ENCODE results near the gene CPNE8.

The CPNE8 gene

DNA sequence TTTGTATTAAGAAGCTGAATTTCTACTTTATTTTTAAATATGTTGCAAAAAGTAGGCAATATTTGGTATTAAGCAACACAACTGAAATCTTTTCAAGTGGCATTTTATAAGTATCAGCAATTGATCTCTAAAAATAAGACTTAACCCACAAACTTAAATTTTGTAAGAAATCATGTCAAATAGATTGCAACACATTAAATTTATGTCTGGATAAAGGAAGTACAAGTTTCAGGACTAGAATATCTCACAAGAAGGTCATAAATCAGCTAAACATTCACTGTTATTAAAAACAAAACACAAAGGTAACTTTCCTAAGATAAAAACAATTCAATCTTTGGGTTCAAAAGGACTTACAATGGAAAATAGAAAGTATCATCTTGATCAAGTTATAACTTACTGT, 32.8 kb downstream of the CPNE8 start:
- H3K36me3 ChIP-seq (replicated peaks; ENCODE audit: insufficient read depth, low read length), result no peaks in the 10 kb centered on the region
- no peaks in the 10 kb centered on the region for H3K9me3 ChIP-seq (replicated peaks; ENCODE audit: insufficient read depth, low read length)
- H3K9ac ChIP-seq (ENCODE audit: low read length), result no peak overlapping the region
- no peaks in the 10 kb centered on the region for H3K79me2 ChIP-seq (ENCODE audit: low read length)
- H3K4me3 ChIP-seq (ENCODE audit: low read length), result no peak overlapping the region
- no peaks in the 10 kb centered on the region for H3K9me2 ChIP-seq (replicated peaks; ENCODE audit: insufficient read depth, low read length)
- TF ChIP-seq EZH2phosphoT487 (IDR thresholded peaks at IDR 0.05; ENCODE audit: low read length), result no peak
- DNase-seq, result no peak
- no peaks in the 10 kb centered on the region for H3K4me1 ChIP-seq (ENCODE audit: low read length)
- no peaks in the 10 kb centered on the region for H3F3A ChIP-seq (ENCODE audit: insufficient read depth, low read length)
- no peak overlapping the region for H2AFZ ChIP-seq (ENCODE audit: low read length)
- H4K20me1 ChIP-seq (ENCODE audit: insufficient read depth, low read length), result no peaks in the 10 kb centered on the region
- H3K4me2 ChIP-seq (ENCODE audit: low read depth, low read length), result no peak overlapping the region
- no peak overlapping the region for H3K27ac ChIP-seq (ENCODE audit: low read length)
- no peaks in the 10 kb centered on the region for H3K27me3 ChIP-seq (replicated peaks; ENCODE audit: insufficient read depth, low read length)

DNA sequence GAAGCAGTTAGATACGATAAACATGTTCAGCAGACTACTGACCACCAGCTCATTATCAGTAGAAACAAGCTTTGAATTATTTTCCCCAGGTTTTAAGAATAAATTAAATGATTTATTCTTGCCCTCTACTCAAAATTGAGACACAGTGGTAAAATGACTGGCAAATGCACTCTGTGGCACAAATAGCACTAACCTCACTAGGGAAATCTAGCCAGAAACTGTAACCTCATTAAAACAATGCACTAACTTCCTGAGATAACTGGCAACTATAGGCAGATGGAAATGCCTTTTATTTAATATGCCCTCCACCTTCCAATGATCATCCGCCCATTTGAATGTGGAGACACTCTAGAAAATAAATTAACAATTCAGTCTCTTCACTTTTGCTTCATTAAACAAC, 33.2 kb downstream of the CPNE8 start:
- no peak for DNase-seq
- H3K9ac ChIP-seq (ENCODE audit: low read length), result no peak overlapping the region
- no peaks in the 10 kb centered on the region for H4K20me1 ChIP-seq (ENCODE audit: insufficient read depth, low read length)
- H3K79me2 ChIP-seq (ENCODE audit: low read length), result no peaks in the 10 kb centered on the region
- no peaks in the 10 kb centered on the region for H3K9me3 ChIP-seq (replicated peaks; ENCODE audit: insufficient read depth, low read length)
- no peaks in the 10 kb centered on the region for H3F3A ChIP-seq (ENCODE audit: insufficient read depth, low read length)
- H3K9me2 ChIP-seq (replicated peaks; ENCODE audit: insufficient read depth, low read length), result no peaks in the 10 kb centered on the region
- no peaks in the 10 kb centered on the region for H3K4me1 ChIP-seq (ENCODE audit: low read length)
- H2AFZ ChIP-seq (ENCODE audit: low read length), result no peak overlapping the region
- TF ChIP-seq EZH2phosphoT487 (IDR thresholded peaks at IDR 0.05; ENCODE audit: low read length), result no peak
- TF ChIP-seq, protein P1, sequence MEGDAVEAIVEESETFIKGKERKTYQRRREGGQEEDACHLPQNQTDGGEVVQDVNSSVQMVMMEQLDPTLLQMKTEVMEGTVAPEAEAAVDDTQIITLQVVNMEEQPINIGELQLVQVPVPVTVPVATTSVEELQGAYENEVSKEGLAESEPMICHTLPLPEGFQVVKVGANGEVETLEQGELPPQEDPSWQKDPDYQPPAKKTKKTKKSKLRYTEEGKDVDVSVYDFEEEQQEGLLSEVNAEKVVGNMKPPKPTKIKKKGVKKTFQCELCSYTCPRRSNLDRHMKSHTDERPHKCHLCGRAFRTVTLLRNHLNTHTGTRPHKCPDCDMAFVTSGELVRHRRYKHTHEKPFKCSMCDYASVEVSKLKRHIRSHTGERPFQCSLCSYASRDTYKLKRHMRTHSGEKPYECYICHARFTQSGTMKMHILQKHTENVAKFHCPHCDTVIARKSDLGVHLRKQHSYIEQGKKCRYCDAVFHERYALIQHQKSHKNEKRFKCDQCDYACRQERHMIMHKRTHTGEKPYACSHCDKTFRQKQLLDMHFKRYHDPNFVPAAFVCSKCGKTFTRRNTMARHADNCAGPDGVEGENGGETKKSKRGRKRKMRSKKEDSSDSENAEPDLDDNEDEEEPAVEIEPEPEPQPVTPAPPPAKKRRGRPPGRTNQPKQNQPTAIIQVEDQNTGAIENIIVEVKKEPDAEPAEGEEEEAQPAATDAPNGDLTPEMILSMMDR (IDR thresholded peaks at IDR 0.05; ENCODE audit: low read length), result no peak
- no peak for TF ChIP-seq EZH2 (optimal IDR thresholded peaks at IDR 0.05; ENCODE audit: low read depth, low read length)
- H3K36me3 ChIP-seq (replicated peaks; ENCODE audit: insufficient read depth, low read length), result no peaks in the 10 kb centered on the region
- H3K4me2 ChIP-seq (ENCODE audit: low read depth, low read length), result no peak overlapping the region
- H3K27me3 ChIP-seq (replicated peaks; ENCODE audit: insufficient read depth, low read length), result no peaks in the 10 kb centered on the region
- no peak overlapping the region for H3K4me3 ChIP-seq (ENCODE audit: low read length)
- no peak overlapping the region for H3K27ac ChIP-seq (ENCODE audit: low read length)

DNA sequence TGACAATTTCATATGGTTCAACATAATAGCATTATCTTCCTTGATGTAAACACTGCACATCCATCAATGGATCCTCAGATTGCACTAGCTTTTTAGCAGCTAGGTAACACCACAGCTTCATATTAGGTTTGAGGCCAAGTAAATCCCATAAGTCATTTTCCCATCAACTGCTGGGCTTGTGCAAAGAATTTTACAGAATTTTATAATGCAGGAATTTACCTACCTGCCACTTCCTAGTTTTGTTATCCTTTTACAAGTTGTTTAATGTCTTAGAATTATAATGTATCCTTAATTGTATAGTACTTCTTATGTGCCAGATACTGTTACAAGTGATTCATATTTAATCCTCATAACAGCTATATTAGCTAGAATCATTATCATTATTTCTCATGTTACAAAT, 36.4 kb downstream of the CPNE8 start:
- Histone ChIP-seq H3K36me3 (replicated peaks; ENCODE audit: insufficient read depth, low read length) (no peaks in the 10 kb centered on the region), H3F3A (ENCODE audit: insufficient read depth, low read length) (no peaks in the 10 kb centered on the region), H3K9me3 (replicated peaks; ENCODE audit: insufficient read depth, low read length) (no peaks in the 10 kb centered on the region), H3K4me2 (ENCODE audit: low read depth, low read length) (no peak overlapping the region), H3K9ac (ENCODE audit: low read length) (no peak overlapping the region), H4K20me1 (ENCODE audit: insufficient read depth, low read length) (no peaks in the 10 kb centered on the region), H3K27me3 (replicated peaks; ENCODE audit: insufficient read depth, low read length) (no peaks in the 10 kb centered on the region), H3K4me3 (ENCODE audit: low read length) (no peak overlapping the region), H3K4me1 (ENCODE audit: low read length) (no peaks in the 10 kb centered on the region), H3K9me2 (replicated peaks; ENCODE audit: insufficient read depth, low read length) (no peaks in the 10 kb centered on the region), H3K27ac (ENCODE audit: low read length) (no peak overlapping the region), H3K79me2 (ENCODE audit: low read length) (no peaks in the 10 kb centered on the region), H2AFZ (ENCODE audit: low read length) (no peak overlapping the region)
- TF ChIP-seq EZH2 (optimal IDR thresholded peaks at IDR 0.05; ENCODE audit: low read depth, low read length) (no peak), EZH2phosphoT487 (IDR thresholded peaks at IDR 0.05; ENCODE audit: low read length) (no peak)
- TF ChIP-seq, protein P1 (IDR thresholded peaks at IDR 0.05; ENCODE audit: low read length), result no peak
- DNase-seq, result no peak

DNA sequence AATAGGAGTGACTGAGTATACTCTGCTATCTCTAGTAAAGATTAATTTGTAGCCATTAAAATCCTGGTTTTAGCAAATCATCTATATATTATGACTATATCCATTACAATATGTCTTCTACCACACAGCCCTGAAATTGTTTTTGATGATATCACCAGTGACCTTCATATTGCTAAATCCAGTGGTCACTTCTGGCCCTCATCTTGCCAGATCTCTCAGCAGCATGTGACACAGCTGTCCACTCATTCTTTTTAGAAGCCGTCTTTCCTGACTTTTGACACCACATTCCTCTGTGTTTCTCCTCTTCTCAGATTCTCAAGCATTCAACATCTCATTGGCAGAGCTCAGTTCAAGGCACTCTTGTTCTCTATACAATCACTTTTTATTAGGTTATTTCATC, 54.9 kb downstream of the CPNE8 start:
- H3K27me3 ChIP-seq (replicated peaks; ENCODE audit: insufficient read depth, low read length), result no peaks in the 10 kb centered on the region
- TF ChIP-seq, protein P1 (IDR thresholded peaks at IDR 0.05; ENCODE audit: low read length), result no peak
- no peak for TF ChIP-seq EZH2 (optimal IDR thresholded peaks at IDR 0.05; ENCODE audit: low read depth, low read length)
- no peak for TF ChIP-seq EZH2phosphoT487 (IDR thresholded peaks at IDR 0.05; ENCODE audit: low read length)
- H3K4me2 ChIP-seq (ENCODE audit: low read depth, low read length), result no peak overlapping the region
- no peak overlapping the region for H2AFZ ChIP-seq (ENCODE audit: low read length)
- no peaks in the 10 kb centered on the region for H4K20me1 ChIP-seq (ENCODE audit: insufficient read depth, low read length)
- H3K27ac ChIP-seq (ENCODE audit: low read length), result no peak overlapping the region
- H3K9me2 ChIP-seq (replicated peaks; ENCODE audit: insufficient read depth, low read length), result no peaks in the 10 kb centered on the region
- H3K9me3 ChIP-seq (replicated peaks; ENCODE audit: insufficient read depth, low read length), result no peaks in the 10 kb centered on the region
- no peak for DNase-seq
- no peak overlapping the region for H3K4me3 ChIP-seq (ENCODE audit: low read length)
- no peaks in the 10 kb centered on the region for H3K36me3 ChIP-seq (replicated peaks; ENCODE audit: insufficient read depth, low read length)
- H3K79me2 ChIP-seq (ENCODE audit: low read length), result no peaks in the 10 kb centered on the region
- no peak overlapping the region for H3K9ac ChIP-seq (ENCODE audit: low read length)
- peaks cover 5% of the 10 kb centered on the region; the same call in 1 of the 2 replicates for H3K4me1 ChIP-seq (ENCODE audit: low read length)
- H3F3A ChIP-seq (ENCODE audit: insufficient read depth, low read length), result no peaks in the 10 kb centered on the region
